ENCODE measurements around the gene CSNK1A1. TPM values are rescaled to one million over a fixed set of nuclear protein-coding genes. Genes with fewer than 3 reads are reported as not detected.

The CSNK1A1 gene
- total and polyA plus RNA-seq, 3 donors from 2014 or later: 129 to 192 (median 148) TPM

GRCh38 chr5:149486726-149487635, 64.3 kb downstream of the CSNK1A1 start:
- Histone ChIP-seq H3K4me1 (peaks cover 14% of the 10 kb centered on the region), H3K9me3 (no peaks in the 10 kb centered on the region), H3K27ac (no peak overlapping the region), H3K36me3 (ENCODE audit: low read depth, missing control alignments) (no peaks in the 10 kb centered on the region), H3K4me3 (no peak overlapping the region), H3K27me3 (no peaks in the 10 kb centered on the region)
- TF ChIP-seq CTCF (IDR thresholded peaks at IDR 0.05) (no peak), POLR2A (IDR thresholded peaks at IDR 0.05) (no peak)
- WGBS, 2 donors: 70 to 73% methylated on average over 5 of the region's 5 CpGs
- no peak for DNase-seq
- intact Hi-C loops (cut with DNase I; ENCODE audit: low total_unique reads): no loop called here

GRCh38 chr5:149485655-149486615, 65.3 kb downstream of the CSNK1A1 start:
- H3K4me1 ChIP-seq: peaks cover 14% of the 10 kb centered on the region
- H3K4me3 ChIP-seq: no peak overlapping the region
- no peaks in the 10 kb centered on the region for H3K27me3 ChIP-seq
- 48 to 78% methylated on average over 2 of the region's 2 CpGs for WGBS, 2 donors
- no peak overlapping the region for H3K27ac ChIP-seq
- no peak for TF ChIP-seq POLR2A (IDR thresholded peaks at IDR 0.05)
- no peak for TF ChIP-seq CTCF (IDR thresholded peaks at IDR 0.05)
- no peaks in the 10 kb centered on the region for H3K36me3 ChIP-seq (ENCODE audit: low read depth, missing control alignments)
- intact Hi-C loops (cut with DNase I; ENCODE audit: low total_unique reads): no loop called here
- DNase-seq: no peak
- H3K9me3 ChIP-seq: no peaks in the 10 kb centered on the region

GRCh38 chr5:149481485-149481884, 69.8 kb downstream of the CSNK1A1 start:
- Histone ChIP-seq H3K9me3 (no peaks in the 10 kb centered on the region), H3K4me1 (peaks cover 7% of the 10 kb centered on the region), H3K4me3 (no peak overlapping the region), H3K36me3 (ENCODE audit: low read depth, missing control alignments) (no peaks in the 10 kb centered on the region), H3K27ac (no peak overlapping the region), H3K27me3 (no peaks in the 10 kb centered on the region)
- intact Hi-C loops (cut with DNase I; ENCODE audit: low total_unique reads): no loop called here
- WGBS, 2 donors: 74 to 81% methylated on average over 4 of the region's 4 CpGs
- DNase-seq: no peak
- TF ChIP-seq CTCF (IDR thresholded peaks at IDR 0.05): no peak
- TF ChIP-seq POLR2A (IDR thresholded peaks at IDR 0.05): no peak

GRCh38 chr5:149478761-149479160, 72.5 kb downstream of the CSNK1A1 start:
- no peaks in the 10 kb centered on the region for H3K36me3 ChIP-seq (ENCODE audit: low read depth, missing control alignments)
- H3K27ac ChIP-seq: no peak overlapping the region
- no peaks in the 10 kb centered on the region for H3K27me3 ChIP-seq
- 86 to 93% methylated on average over 3 of the region's 3 CpGs for whole genome bisulfite sequencing, 2 donors
- no peak for DNase-seq
- TF ChIP-seq CTCF (IDR thresholded peaks at IDR 0.05) (no peak), POLR2A (IDR thresholded peaks at IDR 0.05) (no peak)
- no peaks in the 10 kb centered on the region for H3K9me3 ChIP-seq
- intact Hi-C loops (cut with DNase I; ENCODE audit: low total_unique reads): no loop called here
- no peaks in the 10 kb centered on the region for H3K4me1 ChIP-seq
- H3K4me3 ChIP-seq: no peak overlapping the region
